Esophagus squamous epithelium (tissue), 5 donors: Measurements from ENCODE around the gene ACSL3. TPM values are rescaled to one million over a fixed set of nuclear protein-coding genes. Genes with fewer than 3 reads are reported as not detected.

ENCODE experiments used
- DNase-seq: peaks from one replicate; lab custom pipeline; 2025; lab: John Stamatoyannopoulos, UW
- H3K27ac ChIP-seq, 4 donors: fragments of 200-600 bp; sonication (generic); one replicate each; pipeline ENCODE4 v1.5.1; 2016 to 2019; ENCODE audit warnings: mild to moderate bottlenecking in 1 of 4
- H3K27me3 ChIP-seq, 4 donors: fragments of 200-600 bp; sonication (generic); 1 replicate in 3 of 4; 2 replicates in 1 of 4; pipeline versions ENCODE4 v1.5.1 to v1.6.0; 2017 to 2021; ENCODE audit warnings: antibody characterized with exemption in 1 of 4
- H3K36me3 ChIP-seq, 3 donors: fragments of 200-600 bp; sonication (generic); one replicate each; pipeline ENCODE4 v1.5.1; 2016 to 2019
- H3K4me1 ChIP-seq, 3 donors: fragments of 200-600 bp; sonication (generic); one replicate each; pipeline ENCODE4 v1.5.1; 2017 to 2019
- H3K4me3 ChIP-seq, 4 donors: fragments of 200-600 bp; sonication (generic); 1 replicate in 3 of 4; 2 replicates in 1 of 4; pipeline ENCODE4 v1.5.1; 2016 to 2019; ENCODE audit warnings: mild to moderate bottlenecking in 2 of 4, moderate library complexity in 1 of 4
- H3K9me3 ChIP-seq, 3 donors: fragments of 200-600 bp; sonication (generic); one replicate each; pipeline ENCODE4 v1.5.1; 2016 to 2019
- CTCF ChIP-seq, 6 experiments: fragments of 450-650 bp in 4 of 6; fragments of 200-600 bp in 2 of 6; sonication (generic) in 2 of 6; IDR thresholded peaks; one replicate each; pipeline ENCODE4 v1.5.1; 2016 to 2019; ENCODE audit warnings: antibody characterized with exemption in 6 of 6, mild to moderate bottlenecking in 4 of 6, moderate library complexity in 4 of 6
- POLR2A ChIP-seq, 4 donors: fragments of 450-650 bp; IDR thresholded peaks; one replicate each; pipeline ENCODE4 v1.6.1; 2017; ENCODE audit warnings: antibody characterized with exemption in 4 of 4, mild to moderate bottlenecking in 4 of 4, moderate library complexity in 3 of 4
- WGBS, 2 donors: methylation state at CpG; one replicate each; pipeline ENCODE4 v1.1.5; 2018; 5-methylcytosine and 5-hydroxymethylcytosine counted together
- intact Hi-C: fragments of 100-400 bp; cut with DNase I; formaldehyde crosslinking; loops from one replicate; pipeline ENCODE4 v1.15.0; 2022
- total RNA-seq, 4 donors: library from RNA; depleted of rRNA; stranded (reverse); fragments of >200 nt; gene quantifications; one replicate each; pipeline ENCODE4 v1.1.0, GENCODE V29; 2016
- donor health status: DM: yes; HTN: yes; CAD: no.

The ACSL3 gene
- total RNA-seq, 4 donors from 2014 or later = 62.4 to 84.6 (median 76.6) TPM

DNA sequence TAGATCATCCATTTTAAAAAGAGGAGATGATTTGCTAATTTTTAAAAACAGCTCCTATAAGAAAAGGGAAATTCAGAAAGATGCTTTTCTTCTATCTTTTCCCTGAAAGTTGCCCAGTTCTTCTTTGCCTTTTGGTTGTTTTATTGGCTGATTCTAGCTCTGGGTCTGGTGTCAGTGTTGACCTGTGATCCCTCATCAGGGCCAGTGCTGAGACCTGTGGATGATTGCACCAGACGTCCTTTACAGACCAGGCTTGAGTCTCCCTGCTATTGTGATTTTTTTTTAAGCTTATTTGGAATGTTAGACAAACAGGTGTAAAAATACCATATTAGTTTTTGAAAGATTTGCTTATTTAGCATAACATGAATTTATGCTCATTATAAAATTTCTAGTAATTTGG, 88.2 kb downstream of the ACSL3 start:
- intact Hi-C loops = no loop called here
- Histone ChIP-seq H3K4me3 (no peak overlapping the region), H3K4me1 (peaks cover 0 to 10% (median 2%) of the 10 kb centered on the region in 3 donors), H3K27ac (no peak overlapping the region), H3K9me3 (no peaks in the 10 kb centered on the region), H3K27me3 (no peaks in the 10 kb centered on the region), H3K36me3 (no peaks in the 10 kb centered on the region)
- TF ChIP-seq POLR2A (IDR thresholded peaks at IDR 0.05) = no peak
- no peak for TF ChIP-seq CTCF (IDR thresholded peaks at IDR 0.05)
- 72% methylated on average over 1 of the region's 1 CpG for WGBS, 2 donors
- DNase-seq = no peak

- Histone ChIP-seq H3K9me3 (no peaks in the 10 kb centered on the region), H3K4me1 (peaks cover 0 to 3% (median 0%) of the 10 kb centered on the region in 3 donors), H3K27ac (no peak overlapping the region), H3K27me3 (no peaks in the 10 kb centered on the region), H3K4me3 (no peak overlapping the region), H3K36me3 (no peaks in the 10 kb centered on the region)
- DNase-seq = no peak
- 98 to 100% methylated on average over 3 of the region's 3 CpGs for WGBS, 2 donors
- intact Hi-C loops = no loop called here
- no peak for TF ChIP-seq CTCF (IDR thresholded peaks at IDR 0.05)
- TF ChIP-seq POLR2A (IDR thresholded peaks at IDR 0.05) = no peak
Observed at GRCh38 chr2:222949690-222950323, 89.0 kb downstream of the ACSL3 start.

- Histone ChIP-seq H3K9me3 (no peaks in the 10 kb centered on the region), H3K27ac (no peak overlapping the region), H3K27me3 (no peaks in the 10 kb centered on the region), H3K4me3 (no peak overlapping the region), H3K36me3 (no peaks in the 10 kb centered on the region), H3K4me1 (no peaks in the 10 kb centered on the region)
- intact Hi-C loops = no loop called here
- TF ChIP-seq POLR2A (IDR thresholded peaks at IDR 0.05) = no peak
- no peak for TF ChIP-seq CTCF (IDR thresholded peaks at IDR 0.05)
- WGBS, 2 donors = 47 to 49% methylated on average over 13 of the region's 13 CpGs
- no peak for DNase-seq
Observed at GRCh38 chr2:222950638-222951285, 89.9 kb downstream of the ACSL3 start.

DNA sequence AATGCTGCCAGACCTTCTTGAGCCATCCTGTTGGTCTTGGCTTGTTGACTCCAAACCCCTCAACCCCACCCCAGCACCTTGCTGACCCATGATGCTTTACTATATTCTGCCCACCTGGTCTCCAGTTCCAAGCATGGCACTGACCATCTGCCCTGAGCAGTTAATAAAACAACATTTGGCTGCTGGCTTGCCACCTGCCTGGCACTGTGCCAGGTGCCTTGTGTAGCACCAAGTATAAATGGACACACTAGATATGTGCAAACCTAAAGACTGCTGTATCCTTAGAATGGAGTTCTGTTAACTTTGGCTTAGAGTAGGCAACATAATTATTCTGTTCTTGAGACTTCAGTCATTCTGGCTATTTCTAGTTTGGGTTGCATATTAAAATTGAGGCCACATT, 91.4 kb downstream of the ACSL3 start:
- H3K36me3 ChIP-seq = no peaks in the 10 kb centered on the region
- DNase-seq = no peak
- no peak overlapping the region for H3K27ac ChIP-seq
- peaks cover 0 to 6% (median 0%) of the 10 kb centered on the region in 4 donors for H3K27me3 ChIP-seq
- H3K9me3 ChIP-seq = no peaks in the 10 kb centered on the region
- H3K4me1 ChIP-seq = no peaks in the 10 kb centered on the region
- TF ChIP-seq CTCF (IDR thresholded peaks at IDR 0.05) = no peak
- no peak for TF ChIP-seq POLR2A (IDR thresholded peaks at IDR 0.05)
- intact Hi-C loops = no loop called here
- H3K4me3 ChIP-seq = no peak overlapping the region

- Histone ChIP-seq H3K36me3 (no peaks in the 10 kb centered on the region), H3K27ac (no peak overlapping the region), H3K4me1 (no peaks in the 10 kb centered on the region), H3K9me3 (no peaks in the 10 kb centered on the region), H3K27me3 (peaks cover 0 to 6% (median 0%) of the 10 kb centered on the region in 4 donors), H3K4me3 (no peak overlapping the region)
- TF ChIP-seq POLR2A (IDR thresholded peaks at IDR 0.05) (no peak), CTCF (IDR thresholded peaks at IDR 0.05) (no peak)
- intact Hi-C loops = no loop called here
- no peak for DNase-seq
- 50 to 54% methylated on average over 1 of the region's 1 CpG for WGBS, 2 donors
Observed at GRCh38 chr2:222955008-222955407, 94.2 kb downstream of the ACSL3 start.
